SK-N-SH (cell line): Measurements from ENCODE around the gene HABP4.

Source experiments
- CTCF ChIP-seq: fragments of 200-600 bp; sonication (generic); IDR thresholded peaks from 2 replicates; pipeline ENCODE4 v1.6.1; 2017; ENCODE audit warnings: antibody characterized with exemption, mild to moderate bottlenecking, moderate library complexity
- GABPA ChIP-seq: IDR thresholded peaks from 2 replicates; pipeline ENCODE4 v1.4.0; 2012; ENCODE audit warnings: low read depth, mild to moderate bottlenecking
- RCOR1 ChIP-seq: fragments of 150-350 bp; IDR thresholded peaks from 2 replicates; pipeline ENCODE4 v1.6.1; 2017; ENCODE audit warnings: antibody characterized with exemption, low read length
- RFX5 ChIP-seq: IDR thresholded peaks from 2 replicates; pipeline ENCODE4 v1.6.1; 2012; ENCODE audit warnings: mild to moderate bottlenecking, improper control_type of control experiment, low read length
- TEAD4 ChIP-seq: IDR thresholded peaks from 2 replicates; pipeline ENCODE4 v1.4.0; 2012; ENCODE audit warnings: mild to moderate bottlenecking, borderline replicate concordance; ENCODE audit not compliant: insufficient read depth
- TF ChIP-seq, protein P1 (sequence below): fragments of 150-350 bp; IDR thresholded peaks from 2 replicates; pipeline ENCODE4 v1.6.1; 2017; ENCODE audit warnings: antibody characterized with exemption, low read length, low read depth, borderline replicate concordance

- TF ChIP-seq RFX5 = no peak
- no peak for TF ChIP-seq RCOR1
- TF ChIP-seq, protein P1, sequence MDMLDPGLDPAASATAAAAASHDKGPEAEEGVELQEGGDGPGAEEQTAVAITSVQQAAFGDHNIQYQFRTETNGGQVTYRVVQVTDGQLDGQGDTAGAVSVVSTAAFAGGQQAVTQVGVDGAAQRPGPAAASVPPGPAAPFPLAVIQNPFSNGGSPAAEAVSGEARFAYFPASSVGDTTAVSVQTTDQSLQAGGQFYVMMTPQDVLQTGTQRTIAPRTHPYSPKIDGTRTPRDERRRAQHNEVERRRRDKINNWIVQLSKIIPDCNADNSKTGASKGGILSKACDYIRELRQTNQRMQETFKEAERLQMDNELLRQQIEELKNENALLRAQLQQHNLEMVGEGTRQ = no peak
- TF ChIP-seq TEAD4 = no peak
- TF ChIP-seq GABPA = no peak
- TF ChIP-seq CTCF = no peak
Observed at GRCh38 chr9:96491880-96492525, 42.0 kb downstream of the HABP4 start.
